ENCODE measurements around the gene PTPN2.

PTPN2 gene

GRCh38 chr18:12928206-12928605, 44.2 kb upstream of the PTPN2 start:
- TF ChIP-seq CTCF (IDR thresholded peaks at IDR 0.05; ENCODE audit: low read depth, low read length, missing control alignments), result no peak
- no peak overlapping the region for H3K4me3 ChIP-seq (ENCODE audit: low read depth, low read length)
- DNase-seq (ENCODE audit: low read depth), result no peak

- no peak for DNase-seq (ENCODE audit: low read depth)
- H3K4me3 ChIP-seq (ENCODE audit: low read depth, low read length), result no peak overlapping the region
- TF ChIP-seq CTCF (IDR thresholded peaks at IDR 0.05; ENCODE audit: low read depth, low read length, missing control alignments), result no peak
Observed at GRCh38 chr18:12924616-12925015, 40.6 kb upstream of the PTPN2 start.

- DNase-seq (ENCODE audit: low read depth), result no peak
- no peak for TF ChIP-seq CTCF (IDR thresholded peaks at IDR 0.05; ENCODE audit: low read depth, low read length, missing control alignments)
Observed at GRCh38 chr18:12922266-12922665, 38.2 kb upstream of the PTPN2 start.

GRCh38 chr18:12921178-12921577, 37.1 kb upstream of the PTPN2 start:
- DNase-seq (ENCODE audit: low read depth), result peak; percentile 19
- TF ChIP-seq CTCF (IDR thresholded peaks at IDR 0.05; ENCODE audit: low read depth, low read length, missing control alignments), result no peak
- H3K4me3 ChIP-seq (ENCODE audit: low read depth, low read length), result no peak overlapping the region

More at GRCh38 chr18:12922266-12922665, 38.2 kb upstream of the PTPN2 start:
- H3K4me3 ChIP-seq (ENCODE audit: low read depth, low read length), result no peak overlapping the region

GRCh38 chr18:12911929-12912703, 28.1 kb upstream of the PTPN2 start:
- no peak for TF ChIP-seq CTCF (IDR thresholded peaks at IDR 0.05; ENCODE audit: low read depth, low read length, missing control alignments)
- H3K4me3 ChIP-seq (ENCODE audit: low read depth, low read length), result no peak overlapping the region
- no peak for DNase-seq (ENCODE audit: low read depth)

- no peak for TF ChIP-seq CTCF (IDR thresholded peaks at IDR 0.05; ENCODE audit: low read depth, low read length, missing control alignments)
- DNase-seq (ENCODE audit: low read depth), result no peak
- no peak overlapping the region for H3K4me3 ChIP-seq (ENCODE audit: low read depth, low read length)
Observed at GRCh38 chr18:12911025-12911928, 27.2 kb upstream of the PTPN2 start.

Measured in GM12864 (cell line).